ENCODE measurements around the gene NFATC3.

GRCh38 chr16:68113059-68113761, 28.0 kb downstream of the NFATC3 start:
- TF ChIP-seq CTCF (IDR thresholded peaks at IDR 0.05), result no peak
- TF ChIP-seq POLR2A (IDR thresholded peaks at IDR 0.05), result no peak

All from uterus (tissue), 2 donors.